ENCODE measurements around the gene MRGPRE. TPM values are rescaled to one million over a fixed set of nuclear protein-coding genes. Genes with fewer than 3 reads are reported as not detected.

Gene MRGPRE
- total RNA-seq, 2 experiments from 2014 or later = not detected

DNA sequence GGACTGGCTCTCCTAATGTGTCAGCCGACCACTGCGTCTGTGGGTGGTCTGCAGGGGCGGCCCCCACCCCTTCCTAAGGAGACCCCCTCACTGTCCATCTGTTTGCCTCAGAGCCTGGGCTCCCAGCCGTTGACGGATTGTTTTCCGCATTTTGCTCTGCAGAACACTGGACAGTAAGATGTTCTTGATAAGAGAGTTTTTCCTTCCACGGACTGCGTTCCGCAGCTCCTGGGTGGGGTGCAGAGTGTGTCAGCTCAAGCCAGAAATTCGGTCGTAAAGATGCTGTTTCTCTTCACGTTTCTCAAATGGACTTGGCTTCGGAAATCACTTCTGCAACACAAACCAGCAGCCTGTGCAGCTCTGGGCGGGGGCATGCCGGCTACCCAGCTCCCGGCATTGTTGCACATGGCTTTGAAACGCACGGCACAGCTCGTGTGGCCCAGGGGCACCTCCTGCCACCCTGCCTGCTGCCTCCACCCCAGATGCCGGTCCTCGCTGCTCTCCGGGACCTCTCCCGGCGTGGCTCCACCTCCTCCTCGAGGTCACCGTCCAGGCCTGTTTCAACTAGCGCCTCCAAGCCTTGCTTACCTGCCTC lies 10.7 kb downstream of the MRGPRE start:
- Mint-ChIP-seq H3K4me1 (peaks cover 12% of the 10 kb centered on the region), H3K9me3 (no peaks in the 10 kb centered on the region), H3K36me3 (no peaks in the 10 kb centered on the region), H3K27me3 (peaks cover 19% of the 10 kb centered on the region), H3K4me3 (no peak overlapping the region), H3K27ac (no peak overlapping the region)
- no peak for DNase-seq

DNA sequence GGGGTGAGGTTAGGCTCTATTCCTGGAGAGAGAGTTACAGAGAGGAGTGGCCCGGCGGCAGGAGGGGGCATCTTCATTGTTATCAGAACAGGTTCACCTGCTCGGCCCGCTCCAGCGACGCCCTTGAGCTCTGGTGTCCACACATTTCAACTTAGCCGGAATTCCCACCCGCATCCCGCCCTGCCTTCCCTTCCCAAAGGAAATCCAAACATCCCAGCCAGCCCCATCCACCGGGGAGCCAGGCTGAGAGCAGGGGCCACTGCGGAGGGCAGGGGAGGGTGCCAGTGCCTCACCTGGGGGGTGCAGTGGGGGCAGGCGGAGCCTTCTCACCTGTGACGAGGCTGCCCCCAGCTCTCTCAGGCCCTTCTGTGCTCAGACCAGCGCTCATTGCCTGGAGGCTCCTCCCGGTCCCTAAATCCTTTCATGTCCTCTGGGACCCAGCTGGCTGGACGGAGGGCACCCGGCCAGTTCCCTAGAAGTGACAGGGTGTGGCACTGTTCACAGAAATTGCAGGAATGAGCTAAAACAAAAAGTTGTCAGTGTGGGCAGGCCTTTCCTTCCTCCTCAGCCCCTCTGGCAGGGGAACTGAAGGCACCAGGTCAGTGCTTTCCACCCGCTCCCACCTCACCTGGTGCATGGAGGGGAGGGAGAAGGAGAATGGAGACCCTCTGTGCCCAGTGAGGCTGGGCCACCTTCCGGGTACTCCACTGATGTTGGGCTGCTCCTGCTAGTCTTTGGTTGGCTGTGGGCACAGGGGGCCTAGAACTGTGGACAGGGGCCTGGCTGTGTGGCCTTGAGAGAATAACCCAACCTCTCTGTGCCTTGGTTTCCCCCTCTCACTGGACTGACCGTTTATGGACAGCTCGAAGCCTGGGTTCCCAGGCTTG lies 11.5 kb downstream of the MRGPRE start:
- Mint-ChIP-seq H3K27me3 (peaks cover 19% of the 10 kb centered on the region), H3K4me3 (no peak overlapping the region), H3K4me1 (peaks cover 12% of the 10 kb centered on the region), H3K27ac (no peak overlapping the region), H3K36me3 (no peaks in the 10 kb centered on the region), H3K9me3 (no peaks in the 10 kb centered on the region)
- DNase-seq = no peak

DNA sequence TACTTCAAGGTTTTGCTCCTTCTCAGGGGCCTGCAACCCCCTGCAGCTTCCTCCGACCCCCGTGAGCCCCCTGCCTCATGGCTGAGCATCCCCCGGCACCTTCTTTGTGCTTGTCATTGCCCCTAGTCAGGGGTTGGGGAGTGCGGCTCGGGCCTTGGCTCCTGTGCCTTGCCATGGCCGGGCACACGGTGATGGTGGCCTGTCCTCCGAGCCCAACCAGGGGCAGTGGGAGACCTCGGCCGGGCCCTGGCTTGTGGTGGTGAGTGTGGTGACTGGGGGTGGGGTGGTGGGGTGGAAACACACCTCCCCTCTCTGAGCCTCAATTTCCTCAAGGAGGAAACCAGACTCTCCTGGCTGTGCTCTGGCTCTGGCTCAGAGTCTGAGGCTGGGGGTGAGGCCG lies 12.1 kb downstream of the MRGPRE start:
- no peak for DNase-seq
- no peaks in the 10 kb centered on the region for H3K36me3 Mint-ChIP-seq
- no peaks in the 10 kb centered on the region for H3K9me3 Mint-ChIP-seq
- H3K4me1 Mint-ChIP-seq = peaks cover 12% of the 10 kb centered on the region
- no peak overlapping the region for H3K27ac Mint-ChIP-seq
- H3K4me3 Mint-ChIP-seq = no peak overlapping the region
- H3K27me3 Mint-ChIP-seq = peaks cover 19% of the 10 kb centered on the region

DNA sequence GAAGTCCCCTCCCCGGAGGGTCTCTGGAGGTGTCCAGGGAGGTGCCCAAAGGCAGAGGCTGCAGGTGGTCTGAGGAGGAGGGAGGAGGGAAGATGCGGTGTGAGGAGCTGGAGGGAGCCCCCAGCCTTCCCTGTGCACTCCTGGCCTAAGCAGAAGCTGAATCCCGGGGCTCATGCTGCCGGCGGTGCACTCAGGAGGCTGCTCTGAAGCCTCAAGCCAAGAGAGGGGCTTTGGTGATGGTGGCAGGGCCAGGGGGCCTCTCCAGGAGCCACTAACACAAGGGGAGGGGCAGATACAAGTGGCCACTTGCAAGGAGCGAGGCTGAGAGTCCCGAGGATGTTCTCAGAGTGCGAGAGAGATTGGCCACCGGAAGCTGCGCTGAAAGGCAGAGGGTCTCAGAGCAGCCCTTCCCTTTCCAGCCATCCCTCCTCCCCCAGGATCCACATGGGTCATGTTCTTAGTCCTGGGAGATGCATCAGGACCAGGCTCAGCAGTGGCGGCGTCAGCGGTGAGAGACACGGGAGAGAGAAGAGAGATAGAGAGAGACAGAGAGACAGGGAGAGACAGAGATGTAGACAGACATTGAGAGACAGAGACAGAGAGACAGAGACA lies 12.8 kb downstream of the MRGPRE start:
- peaks cover 19% of the 10 kb centered on the region for H3K27me3 Mint-ChIP-seq
- H3K36me3 Mint-ChIP-seq = no peaks in the 10 kb centered on the region
- H3K27ac Mint-ChIP-seq = no peak overlapping the region
- DNase-seq = no peak
- peaks cover 12% of the 10 kb centered on the region for H3K4me1 Mint-ChIP-seq
- H3K9me3 Mint-ChIP-seq = no peaks in the 10 kb centered on the region
- H3K4me3 Mint-ChIP-seq = no peak overlapping the region

DNA sequence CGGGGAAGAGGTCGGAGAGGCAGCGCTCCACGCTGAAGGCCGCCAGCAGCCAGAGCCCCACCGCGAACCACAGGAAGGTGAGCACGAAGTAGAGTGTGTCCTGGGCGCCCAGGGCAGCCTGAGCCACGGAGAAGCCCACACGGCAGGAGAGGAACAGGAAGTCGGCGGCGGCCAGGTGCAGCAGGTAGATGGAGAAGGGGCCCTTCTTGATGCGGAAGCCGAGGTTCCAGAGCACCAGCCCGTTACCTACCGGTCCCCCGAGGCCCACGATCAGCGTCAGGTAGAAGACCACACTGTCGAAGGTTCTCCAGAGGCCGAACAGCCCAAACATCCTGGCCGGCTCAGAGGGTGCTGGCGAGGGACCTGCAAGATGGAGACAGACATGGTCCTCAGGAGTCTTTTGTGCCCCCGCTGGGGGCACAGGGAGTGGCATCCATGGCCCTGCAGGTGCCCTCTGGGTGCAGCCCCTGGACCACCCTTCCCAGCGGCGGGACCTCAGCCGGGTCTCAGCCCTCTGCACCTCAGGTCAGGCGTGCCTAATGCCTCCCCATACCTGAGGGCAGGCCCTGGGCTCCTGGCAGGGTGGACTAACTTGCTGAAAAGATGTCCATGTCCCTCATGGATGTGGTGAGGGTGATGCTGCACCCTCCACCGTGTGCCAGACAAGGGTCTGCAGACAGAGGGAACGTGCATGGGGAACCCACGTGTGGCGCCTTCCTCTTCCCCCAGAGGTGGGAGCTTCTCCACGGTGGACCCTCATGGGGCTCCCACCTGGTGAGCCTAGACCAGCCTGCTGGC lies 13.5 kb downstream of the MRGPRE start, which contains the start of gene MRGPRG:
MRGPRG (minus strand) TSS at position 331 of the 798 bp plus-strand sequence; CDS start at position 331, 0 bp downstream.
- H3K36me3 Mint-ChIP-seq = no peaks in the 10 kb centered on the region
- no peak within 1 kb of the TSS for H3K27ac Mint-ChIP-seq
- DNase-seq = no peak
- no peaks in the 10 kb centered on the region for H3K9me3 Mint-ChIP-seq
- H3K27me3 Mint-ChIP-seq = peaks cover 15% of the 10 kb centered on the region
- no peak within 1 kb of the TSS for H3K4me3 Mint-ChIP-seq
- peaks cover 12% of the 10 kb centered on the region for H3K4me1 Mint-ChIP-seq

DNA sequence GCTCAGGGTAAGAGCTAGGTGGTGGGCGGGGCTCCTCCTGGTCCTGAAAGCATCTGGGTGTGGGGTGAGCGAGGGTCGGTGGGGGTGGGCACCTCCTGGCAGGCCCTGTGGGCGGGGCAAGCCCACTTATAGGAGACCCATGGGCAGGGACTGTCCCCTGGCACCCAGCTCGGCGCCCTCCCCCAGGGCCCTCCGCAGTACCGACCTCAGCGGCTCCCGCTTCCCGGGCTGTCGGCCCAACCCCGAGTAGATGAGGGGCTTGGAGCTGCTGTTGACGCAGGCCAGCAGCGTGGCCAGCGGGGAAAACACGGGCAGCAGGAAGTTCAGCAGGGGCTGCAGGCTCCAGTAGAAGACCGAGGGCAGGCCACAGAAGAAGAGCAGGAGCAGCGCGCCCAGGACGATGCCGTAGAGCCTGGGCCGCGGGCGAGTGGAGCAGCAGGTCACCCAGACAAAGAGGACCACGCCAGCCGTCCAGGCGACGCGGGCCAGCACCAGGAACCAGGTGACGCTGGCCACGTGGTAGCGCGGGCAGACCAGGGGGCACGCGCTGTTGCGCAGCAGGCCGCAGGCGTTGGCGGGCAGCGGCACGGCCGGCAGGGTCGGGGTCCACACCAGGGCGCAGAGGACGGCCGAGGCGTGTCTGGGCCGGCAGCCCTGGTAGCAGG lies 14.3 kb downstream of the MRGPRE start:
- no peak for DNase-seq

DNA sequence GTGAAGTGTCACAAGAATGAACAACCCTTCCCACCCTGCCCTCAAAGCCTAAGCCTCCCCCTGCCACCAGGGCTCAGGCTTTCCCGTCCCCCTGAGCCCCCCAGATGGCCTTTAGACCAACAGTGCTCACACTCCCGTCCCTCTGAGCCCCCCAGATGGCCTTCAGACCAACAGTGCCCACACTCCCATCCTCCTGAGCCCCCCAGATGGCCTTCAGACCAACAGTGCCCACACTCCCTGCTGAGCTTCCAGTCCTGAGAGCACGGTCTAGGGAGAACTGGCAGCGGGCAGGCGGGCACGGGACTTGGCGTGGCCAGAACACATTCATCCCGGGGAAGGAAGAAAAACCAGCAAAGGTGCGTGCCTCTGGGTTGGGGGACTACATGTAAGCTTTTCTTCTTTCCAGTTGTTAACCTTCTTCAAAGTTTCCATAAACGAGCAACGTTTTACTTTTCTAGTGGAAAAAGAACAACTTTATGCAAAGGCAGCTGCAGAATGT lies 16.1 kb downstream of the MRGPRE start:
- Mint-ChIP-seq H3K27ac (no peak overlapping the region), H3K4me3 (no peak overlapping the region), H3K4me1 (peaks cover 6% of the 10 kb centered on the region), H3K27me3 (peaks cover 13% of the 10 kb centered on the region), H3K36me3 (no peaks in the 10 kb centered on the region), H3K9me3 (peaks cover 7% of the 10 kb centered on the region)
- no peak for DNase-seq

More for the DNA sequence above, 14.3 kb downstream of the MRGPRE start:
- peaks cover 8% of the 10 kb centered on the region for H3K4me1 Mint-ChIP-seq
- H3K27me3 Mint-ChIP-seq = peaks cover 9% of the 10 kb centered on the region
- H3K4me3 Mint-ChIP-seq = no peak overlapping the region
- H3K36me3 Mint-ChIP-seq = no peaks in the 10 kb centered on the region
- no peak overlapping the region for H3K27ac Mint-ChIP-seq
- H3K9me3 Mint-ChIP-seq = no peaks in the 10 kb centered on the region

DNA sequence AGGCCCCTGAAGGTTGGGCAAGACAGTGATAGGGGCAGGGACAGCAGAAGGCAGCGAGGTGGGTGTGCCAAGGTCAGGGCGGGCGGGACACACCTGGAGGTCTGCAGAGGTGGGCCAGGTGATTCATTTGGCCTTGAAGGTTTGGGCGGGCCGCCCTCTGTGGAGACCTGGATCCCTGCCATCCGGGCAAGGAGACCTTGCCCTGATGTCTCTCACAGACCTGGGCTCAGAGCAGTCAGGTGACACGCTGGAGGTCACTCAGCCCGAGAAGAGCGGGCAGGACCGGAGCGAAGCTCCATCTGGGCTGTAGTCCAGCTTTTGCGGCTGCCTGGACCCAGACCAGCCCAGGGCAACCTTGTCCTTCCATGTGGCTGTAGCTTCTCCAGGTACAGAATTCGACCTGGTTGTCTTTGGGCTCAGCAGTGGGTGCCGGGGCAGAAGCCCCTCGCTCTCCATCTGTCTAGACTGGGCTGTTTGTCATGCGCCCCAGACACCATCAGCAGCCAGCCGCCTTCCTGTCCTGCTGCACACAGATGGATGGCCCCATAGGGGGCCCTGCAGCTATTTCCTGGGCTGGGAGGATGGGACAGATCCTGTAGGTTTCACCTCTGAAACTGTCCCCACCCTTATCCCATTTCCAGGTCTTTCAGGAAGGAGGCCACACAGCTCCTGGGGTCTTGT lies 16.7 kb downstream of the MRGPRE start:
- H3K9me3 Mint-ChIP-seq = peaks cover 7% of the 10 kb centered on the region
- no peak overlapping the region for H3K27ac Mint-ChIP-seq
- no peak for DNase-seq
- H3K4me3 Mint-ChIP-seq = no peak overlapping the region
- H3K4me1 Mint-ChIP-seq = peaks cover 6% of the 10 kb centered on the region
- H3K27me3 Mint-ChIP-seq = peaks cover 13% of the 10 kb centered on the region
- no peaks in the 10 kb centered on the region for H3K36me3 Mint-ChIP-seq

DNA sequence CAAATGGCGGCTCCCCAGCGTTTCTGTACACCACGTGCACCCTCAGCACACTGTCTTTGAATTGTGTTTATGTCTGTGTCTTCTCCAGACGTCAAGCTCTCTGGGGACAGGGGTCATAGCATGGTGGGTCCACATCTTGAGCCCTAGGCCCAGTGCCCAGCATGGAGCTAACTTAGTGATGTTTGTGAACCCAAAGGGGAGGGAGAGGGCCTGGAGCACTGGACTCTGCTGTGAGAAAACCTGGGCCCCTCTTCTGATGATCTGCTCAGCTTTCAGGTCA lies 17.9 kb downstream of the MRGPRE start:
- no peak overlapping the region for H3K27ac Mint-ChIP-seq
- no peak overlapping the region for H3K4me3 Mint-ChIP-seq
- H3K9me3 Mint-ChIP-seq = peaks cover 7% of the 10 kb centered on the region
- DNase-seq = no peak
- H3K4me1 Mint-ChIP-seq = peaks cover 6% of the 10 kb centered on the region
- H3K27me3 Mint-ChIP-seq = peaks cover 9% of the 10 kb centered on the region
- H3K36me3 Mint-ChIP-seq = no peaks in the 10 kb centered on the region

DNA sequence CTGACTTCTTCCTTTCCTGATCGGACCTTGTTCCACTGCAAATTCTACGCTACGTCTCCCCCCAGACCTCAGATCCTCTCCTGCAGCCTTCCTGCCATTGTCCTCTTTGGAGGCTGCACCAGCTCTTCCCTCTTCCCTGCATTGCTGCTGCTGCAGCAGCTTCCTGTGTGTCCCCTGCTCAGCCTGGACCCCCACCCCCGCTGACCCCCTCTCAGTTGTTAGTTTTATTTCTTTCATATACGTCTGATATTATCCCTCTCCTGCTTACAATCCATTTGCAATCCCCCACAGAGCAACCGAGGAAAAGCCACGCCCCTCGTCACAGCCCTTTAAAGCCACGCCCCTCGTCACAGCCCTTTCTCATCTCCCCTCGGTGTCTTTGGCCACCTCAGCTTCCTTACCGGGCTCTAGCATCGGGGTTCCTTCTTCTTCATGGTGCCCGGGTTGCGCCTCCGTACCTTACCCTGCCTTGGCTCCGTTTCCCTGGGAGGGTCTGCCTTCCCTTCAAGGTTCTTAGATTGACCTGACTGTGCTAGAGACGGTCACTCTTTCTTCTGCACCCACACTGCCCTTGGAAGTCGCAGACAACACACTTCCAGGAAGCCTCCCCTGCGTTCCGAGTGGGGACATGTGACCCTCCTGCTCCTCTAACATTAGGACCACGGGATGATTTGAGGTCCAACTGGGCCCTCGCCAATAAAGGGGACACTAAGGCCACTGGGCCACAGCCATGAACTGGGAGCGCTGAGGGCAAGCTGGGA lies 18.4 kb downstream of the MRGPRE start:
- Mint-ChIP-seq H3K27me3 (peaks cover 9% of the 10 kb centered on the region), H3K4me3 (no peak overlapping the region), H3K4me1 (peaks cover 6% of the 10 kb centered on the region), H3K9me3 (peaks cover 7% of the 10 kb centered on the region), H3K27ac (no peak overlapping the region), H3K36me3 (no peaks in the 10 kb centered on the region)
- DNase-seq = no peak

DNA sequence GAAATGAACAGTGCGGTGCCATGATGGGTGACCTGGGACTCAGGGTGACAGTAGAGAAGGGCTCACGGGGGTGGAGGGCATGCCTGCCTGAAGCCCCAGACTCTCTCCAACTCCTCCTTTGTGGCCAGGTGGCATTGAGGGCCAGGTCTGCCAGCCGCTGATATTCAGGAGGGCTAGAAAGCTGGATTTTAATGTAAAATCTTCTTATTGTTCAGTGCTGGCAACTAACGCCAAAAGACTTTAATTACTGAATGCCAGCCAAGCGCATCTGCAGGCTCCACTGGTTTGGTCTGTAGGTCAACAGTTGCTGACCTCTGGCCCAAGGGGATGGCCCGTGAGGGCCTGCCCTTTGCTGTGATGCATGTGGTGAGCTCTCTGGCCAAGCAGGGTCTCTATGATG lies 23.9 kb downstream of the MRGPRE start:
- no peak for DNase-seq
- no peak overlapping the region for H3K4me3 Mint-ChIP-seq
- H3K27me3 Mint-ChIP-seq = peaks cover 4% of the 10 kb centered on the region
- H3K9me3 Mint-ChIP-seq = peaks cover 7% of the 10 kb centered on the region
- H3K36me3 Mint-ChIP-seq = no peaks in the 10 kb centered on the region
- no peak overlapping the region for H3K27ac Mint-ChIP-seq
- no peaks in the 10 kb centered on the region for H3K4me1 Mint-ChIP-seq

DNA sequence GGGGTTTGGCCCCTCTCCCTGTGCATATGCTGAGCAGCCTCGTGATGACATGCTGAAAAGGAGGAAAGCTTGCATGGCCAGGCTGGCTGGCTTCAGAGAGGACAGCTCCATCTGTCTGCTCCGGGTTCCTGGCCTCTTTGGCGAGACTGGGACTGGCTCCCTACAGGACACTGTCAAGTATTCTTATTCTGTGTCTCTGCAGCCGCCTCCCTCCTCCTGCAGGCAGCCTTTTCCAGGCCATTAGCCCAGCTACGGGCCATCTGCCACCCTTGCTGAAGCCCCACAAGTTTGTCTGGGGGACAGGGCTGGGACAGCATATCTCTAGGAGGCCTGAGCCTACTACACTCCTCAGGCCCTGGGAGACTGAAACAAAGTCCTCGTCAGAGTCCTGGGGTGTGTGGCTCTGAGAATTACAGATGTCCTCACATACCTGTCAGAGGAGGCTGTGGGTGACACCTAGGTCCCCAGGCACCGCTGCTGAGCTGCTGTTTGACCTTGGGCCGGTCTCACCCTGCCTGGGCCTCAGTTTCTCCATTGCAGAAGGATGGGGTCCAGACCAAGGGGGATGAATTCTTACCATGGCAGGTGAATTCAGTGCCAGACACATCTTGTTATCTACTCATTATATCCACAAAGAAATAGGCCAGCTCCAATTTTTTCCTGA lies 24.6 kb downstream of the MRGPRE start:
- Mint-ChIP-seq H3K9me3 (peaks cover 7% of the 10 kb centered on the region), H3K27me3 (peaks cover 8% of the 10 kb centered on the region), H3K4me1 (peaks cover under 1% of the 10 kb centered on the region), H3K27ac (no peak overlapping the region), H3K4me3 (no peak overlapping the region), H3K36me3 (no peaks in the 10 kb centered on the region)
- DNase-seq = no peak

DNA sequence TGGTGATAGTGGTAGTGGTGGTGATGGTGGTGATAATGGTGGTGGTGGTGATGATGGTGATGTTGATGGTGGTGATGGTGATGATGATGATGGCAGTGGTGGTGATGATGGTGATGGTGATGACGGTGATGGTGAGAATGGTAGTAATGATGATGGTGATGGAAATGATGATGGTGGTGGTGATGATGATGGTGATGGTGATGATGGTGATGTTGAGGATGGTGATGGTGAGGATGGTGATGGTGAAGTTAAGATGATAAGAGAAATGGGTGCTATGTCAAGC lies 25.4 kb downstream of the MRGPRE start:
- DNase-seq = no peak
- H3K36me3 Mint-ChIP-seq = no peaks in the 10 kb centered on the region
- H3K27ac Mint-ChIP-seq = no peak overlapping the region
- H3K9me3 Mint-ChIP-seq = peaks cover 6% of the 10 kb centered on the region
- H3K27me3 Mint-ChIP-seq = peaks cover 10% of the 10 kb centered on the region
- H3K4me1 Mint-ChIP-seq = peaks cover 3% of the 10 kb centered on the region
- H3K4me3 Mint-ChIP-seq = no peak overlapping the region

Measured in activated naive CD8-positive, alpha-beta T cell treated with anti-CD3 and anti-CD28 coated beads for 36 hours (primary cell).